HuH-7 (cell line): ENCODE data around the gene URB1.
A peak's percentile ranks its signal among the peaks of the same experiment; 100 is the strongest.
"Not testable (repeated sequence)": the region's sequence is repeated elsewhere in the genome, so short reads cannot be mapped to it uniquely, and the experiment has no call there.

Experiments
- DNase-seq: peaks from one replicate; pipeline ENCODE4 v3.0.0; 2011; ENCODE audit warnings: low spot score

The URB1 gene

DNA sequence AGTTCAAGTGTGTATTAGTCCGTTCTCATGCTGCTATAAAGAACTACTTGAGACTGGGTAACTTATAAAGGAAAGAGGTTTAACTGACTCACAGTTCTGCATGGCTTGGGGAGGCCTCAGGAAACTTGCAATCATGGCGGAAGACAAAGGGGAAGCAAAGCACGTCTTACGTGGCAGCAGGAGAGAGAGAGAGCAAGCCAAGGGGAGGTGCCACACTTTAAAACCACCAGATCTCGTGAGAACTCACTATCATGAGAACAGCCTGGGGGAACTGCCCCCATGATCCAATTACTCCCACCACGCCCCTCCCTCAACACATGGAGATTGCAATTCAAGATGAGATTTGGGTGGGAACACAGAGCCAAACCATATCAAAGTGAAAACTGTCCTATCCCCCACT is 109.8 kb downstream of the URB1 start:
- DNase-seq = no peak

DNA sequence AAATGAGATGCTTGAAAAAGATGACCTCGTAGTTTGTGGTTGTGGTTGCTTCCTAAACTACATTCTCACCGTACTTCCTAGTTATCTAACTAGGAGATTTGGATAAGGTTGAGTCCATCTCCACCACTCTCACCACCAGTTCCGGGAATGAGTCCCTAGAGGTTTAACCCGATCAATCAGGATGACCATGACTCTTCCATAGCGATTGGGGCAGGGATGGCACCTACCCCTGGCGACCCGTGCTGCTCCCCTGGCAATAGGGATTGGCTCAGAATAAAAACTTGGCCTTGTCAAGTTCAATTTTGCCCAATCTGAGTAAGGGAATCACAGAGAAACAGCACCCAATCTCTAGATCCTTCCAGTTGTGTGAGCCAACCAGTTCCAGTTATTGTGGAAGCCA is 111.3 kb downstream of the URB1 start:
- DNase-seq = no peak

DNA sequence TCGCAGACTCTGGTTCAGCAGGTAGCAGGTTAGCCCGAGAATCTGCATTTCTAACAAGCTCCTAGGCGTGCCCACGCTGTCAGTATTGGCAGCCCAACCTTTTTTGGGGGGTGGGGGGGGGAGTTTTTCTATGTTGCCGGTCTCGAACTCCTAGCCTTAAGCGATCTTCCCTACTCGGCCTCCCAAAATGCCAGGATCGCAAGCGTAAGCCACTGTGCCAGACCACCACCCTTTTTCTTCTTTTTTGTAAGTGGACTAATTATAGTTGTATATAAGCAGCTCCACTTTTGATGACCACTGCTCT is 113.5 kb downstream of the URB1 start:
- no peak for DNase-seq

DNA sequence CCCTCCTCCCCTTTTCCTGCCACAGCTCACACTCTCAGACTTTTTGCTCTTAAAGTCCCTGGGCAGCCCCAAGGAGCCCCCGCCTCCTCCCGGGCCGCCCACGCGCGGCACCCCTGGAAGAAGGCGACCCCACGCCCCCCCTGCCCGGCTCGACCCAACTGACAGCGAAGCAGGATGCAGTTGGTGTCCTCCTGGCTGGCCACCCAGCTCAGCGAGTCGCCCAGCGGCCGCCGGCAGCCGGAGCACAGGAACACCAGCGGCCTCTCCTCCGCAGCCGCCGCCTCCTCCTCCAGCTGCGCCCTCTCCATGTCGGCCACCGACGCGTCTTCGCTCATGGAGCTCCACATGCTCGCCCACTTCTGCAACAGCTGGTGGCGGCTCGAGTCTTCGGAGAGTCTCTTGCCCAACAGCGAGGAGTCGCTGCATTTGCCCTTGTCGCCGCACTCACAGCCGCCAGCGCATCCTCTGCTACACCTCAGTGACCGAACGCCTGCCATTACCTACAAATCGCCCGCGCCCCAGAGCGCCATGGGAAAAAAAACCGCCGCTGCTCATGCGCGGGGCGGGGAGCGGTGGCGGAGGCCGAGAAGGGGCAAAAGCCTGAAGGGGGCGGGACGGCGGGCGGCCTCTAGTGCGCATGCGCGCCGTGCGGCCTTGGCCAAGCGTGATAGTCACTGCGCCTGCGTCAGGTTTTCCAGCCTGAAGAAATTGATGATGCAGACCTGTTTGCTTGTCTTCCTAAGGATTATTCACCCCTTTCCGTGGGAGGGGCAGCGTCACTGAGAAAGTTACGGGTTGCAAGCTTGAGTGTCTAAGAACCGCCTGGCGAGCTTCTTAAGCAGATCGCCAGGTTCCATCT is 114.1 kb downstream of the URB1 start, which contains the start of gene MIS18A:
TSS of gene MIS18A (minus strand) at position 532 of the 859 bp plus-strand sequence. CDS start at position 497, 35 bp downstream.
- peak; percentile 87 for DNase-seq

GRCh38 chr21:32278103-32278502 is 114.7 kb downstream of the URB1 start:
- peak; percentile 12 for DNase-seq

DNA sequence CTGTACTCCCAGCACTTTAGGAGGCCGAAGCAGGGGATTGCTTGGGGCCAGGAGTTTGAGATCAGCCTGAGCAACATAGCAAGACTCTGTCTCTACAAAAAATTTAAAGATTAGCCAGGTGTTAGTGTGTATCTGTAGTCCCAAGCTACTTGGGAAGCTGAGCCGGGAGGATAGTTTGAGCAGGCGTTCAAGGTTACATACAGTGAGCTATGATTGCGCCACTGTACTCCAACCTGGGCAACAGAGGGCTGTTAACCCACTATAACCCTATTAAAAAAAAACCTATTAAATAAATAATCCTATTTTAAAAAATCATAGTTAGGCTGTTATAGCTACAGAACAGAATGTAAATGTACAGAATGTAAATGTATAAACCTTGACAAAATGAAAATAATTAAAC is 116.1 kb downstream of the URB1 start:
- DNase-seq = no peak

- no peak for DNase-seq
These were observed 122.1 kb downstream of the URB1 start for GRCh38 chr21:32270748-32271147.

GRCh38 chr21:32265321-32265720 is 127.5 kb downstream of the URB1 start:
- not testable (repeated sequence) for DNase-seq

DNA sequence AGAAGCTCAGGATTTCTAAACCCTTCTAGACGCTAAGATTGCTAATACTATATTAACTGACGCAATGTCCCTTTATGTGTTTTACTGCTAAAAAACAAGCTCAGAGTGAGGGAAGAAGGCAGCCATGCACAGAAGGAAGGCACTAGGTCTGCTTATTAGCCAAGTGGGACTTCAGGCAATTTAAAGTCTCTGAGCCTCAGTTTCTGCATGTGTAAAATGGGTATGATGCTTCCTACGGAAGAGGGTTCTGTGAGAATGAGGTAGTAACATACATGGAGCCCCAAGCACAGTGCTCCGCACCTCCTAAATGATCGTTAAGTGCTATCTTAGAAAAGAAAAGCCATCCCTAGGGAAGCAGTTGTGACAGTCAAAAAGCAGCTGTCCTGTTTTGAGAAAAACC is 130.9 kb downstream of the URB1 start:
- DNase-seq = no peak
